Retinal pigment epithelial cell (primary cell): ENCODE results near the gene AKAP8.

Experiments
- DNase-seq: peaks from one replicate; pipeline ENCODE4 v3.0.0-alpha.2; 2010; ENCODE audit warnings: low read depth
- H3K4me3 ChIP-seq: 2 replicates; pipeline ENCODE4 v1.5.1; 2011; ENCODE audit warnings: mild to moderate bottlenecking, low read length, control low read depth, moderate library complexity
- TF ChIP-seq, protein P1 (sequence below): conservative IDR thresholded peaks from 2 replicates; pipeline ENCODE4 v1.5.1; 2011; ENCODE audit warnings: low read depth, low read length, control low read depth, inconsistent platforms

AKAP8 gene

DNA sequence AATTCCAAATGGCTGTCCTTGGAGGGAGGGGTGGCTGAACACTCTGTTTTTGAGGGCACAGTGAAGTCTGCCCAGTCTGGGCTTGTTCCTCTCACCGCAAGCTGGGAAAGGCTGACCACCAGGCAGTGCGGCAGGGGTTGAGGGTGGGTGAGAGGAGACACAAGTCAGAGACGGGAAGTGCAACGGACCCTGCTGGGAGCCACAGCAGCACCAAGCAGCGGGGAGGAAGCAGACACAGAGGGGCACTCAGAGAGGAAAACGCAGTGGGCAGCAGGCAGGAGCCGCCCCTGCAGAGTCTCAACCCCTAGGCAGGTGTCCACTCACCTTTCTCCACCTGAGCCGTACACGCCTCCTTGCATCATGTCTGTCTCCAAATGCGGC, 23.6 kb upstream of the AKAP8 start:
- TF ChIP-seq, protein P1, sequence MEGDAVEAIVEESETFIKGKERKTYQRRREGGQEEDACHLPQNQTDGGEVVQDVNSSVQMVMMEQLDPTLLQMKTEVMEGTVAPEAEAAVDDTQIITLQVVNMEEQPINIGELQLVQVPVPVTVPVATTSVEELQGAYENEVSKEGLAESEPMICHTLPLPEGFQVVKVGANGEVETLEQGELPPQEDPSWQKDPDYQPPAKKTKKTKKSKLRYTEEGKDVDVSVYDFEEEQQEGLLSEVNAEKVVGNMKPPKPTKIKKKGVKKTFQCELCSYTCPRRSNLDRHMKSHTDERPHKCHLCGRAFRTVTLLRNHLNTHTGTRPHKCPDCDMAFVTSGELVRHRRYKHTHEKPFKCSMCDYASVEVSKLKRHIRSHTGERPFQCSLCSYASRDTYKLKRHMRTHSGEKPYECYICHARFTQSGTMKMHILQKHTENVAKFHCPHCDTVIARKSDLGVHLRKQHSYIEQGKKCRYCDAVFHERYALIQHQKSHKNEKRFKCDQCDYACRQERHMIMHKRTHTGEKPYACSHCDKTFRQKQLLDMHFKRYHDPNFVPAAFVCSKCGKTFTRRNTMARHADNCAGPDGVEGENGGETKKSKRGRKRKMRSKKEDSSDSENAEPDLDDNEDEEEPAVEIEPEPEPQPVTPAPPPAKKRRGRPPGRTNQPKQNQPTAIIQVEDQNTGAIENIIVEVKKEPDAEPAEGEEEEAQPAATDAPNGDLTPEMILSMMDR = no peak
- no peak overlapping the region for H3K4me3 ChIP-seq
- DNase-seq = no peak

- no peak for DNase-seq
- TF ChIP-seq, protein P1 = no peak
- H3K4me3 ChIP-seq = no peak overlapping the region
These were observed 23.0 kb upstream of the AKAP8 start for GRCh38 chr19:15402411-15403150.

DNA sequence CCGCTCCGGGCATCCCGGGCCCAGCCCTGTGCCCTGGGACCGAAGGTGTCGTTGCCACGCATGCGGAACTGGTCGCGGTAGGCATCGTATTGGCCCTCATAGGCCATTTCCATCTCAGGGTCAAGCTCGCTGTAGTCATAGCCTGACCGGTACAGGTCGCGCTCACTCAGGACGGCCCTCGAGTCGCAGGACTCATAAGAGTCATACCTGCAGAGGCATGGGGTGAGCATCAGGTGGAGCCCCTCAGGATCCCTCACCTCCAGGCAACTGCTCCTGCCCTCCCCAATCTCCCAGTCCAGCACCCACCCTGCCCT, 21.8 kb upstream of the AKAP8 start:
- no peak overlapping the region for H3K4me3 ChIP-seq
- TF ChIP-seq, protein P1 = no peak
- no peak for DNase-seq

DNA sequence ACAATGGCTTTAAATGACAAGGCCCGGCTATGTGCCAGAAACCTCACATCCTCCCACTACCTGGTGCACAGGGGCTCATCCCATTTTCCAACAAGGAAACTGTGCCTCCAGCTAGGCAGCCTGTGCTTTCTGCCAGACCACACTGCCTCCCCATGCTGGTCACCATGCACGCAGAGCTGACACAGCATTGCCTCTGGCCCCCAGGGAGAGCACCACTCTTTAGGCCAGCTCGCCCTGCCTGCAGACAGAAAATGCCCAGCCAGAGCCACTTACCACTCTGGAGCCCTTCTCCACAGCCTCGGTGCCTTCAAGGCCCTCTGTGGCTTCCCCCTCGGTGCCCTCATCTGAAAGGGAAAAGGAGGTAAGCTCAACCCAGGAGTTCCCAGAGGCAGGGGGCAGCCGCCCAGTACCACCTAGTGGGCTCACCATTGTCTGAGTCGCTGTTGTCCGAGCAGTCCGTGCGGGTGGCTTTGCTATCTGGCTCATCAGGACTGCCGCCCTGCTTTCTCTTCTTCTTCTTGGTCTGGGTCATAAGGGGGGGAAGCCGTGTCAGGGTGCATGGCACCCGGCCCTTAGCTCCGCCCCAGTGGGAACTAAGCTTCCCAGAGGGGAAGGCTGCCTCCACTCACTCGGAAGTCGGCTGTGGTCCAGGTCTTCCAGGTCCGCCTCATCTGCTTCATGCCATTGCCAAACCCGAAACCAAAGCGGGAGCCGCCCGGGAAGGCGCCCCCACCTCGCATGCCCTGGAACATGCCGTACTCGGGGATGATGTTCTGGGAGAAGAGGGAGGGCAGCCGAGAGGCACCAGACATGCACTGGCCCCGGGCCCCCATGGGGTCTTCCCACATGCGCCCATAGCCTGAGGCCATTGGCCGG, 21.2 kb upstream of the AKAP8 start:
- DNase-seq = no peak
- TF ChIP-seq, protein P1 = no peak
- no peak overlapping the region for H3K4me3 ChIP-seq

GRCh38 chr19:15399635-15400034, 20.0 kb upstream of the AKAP8 start:
- TF ChIP-seq, protein P1 = no peak
- H3K4me3 ChIP-seq = no peak overlapping the region
- DNase-seq = no peak

DNA sequence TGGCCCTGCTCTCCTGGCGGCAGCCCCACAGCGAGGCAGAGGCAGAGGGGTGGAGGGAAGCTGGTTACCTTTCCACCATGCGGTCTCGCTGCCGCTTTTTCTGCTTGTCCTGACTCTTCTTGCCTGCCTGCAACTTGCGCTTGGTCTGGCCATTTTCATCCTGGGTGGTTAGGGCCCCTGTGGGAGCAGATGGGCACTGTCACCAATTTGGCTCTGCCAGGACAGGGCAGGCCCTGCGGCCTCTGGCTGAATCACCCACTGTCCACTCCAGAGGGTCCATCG, 19.6 kb upstream of the AKAP8 start:
- H3K4me3 ChIP-seq = no peak overlapping the region
- DNase-seq = no peak
- TF ChIP-seq, protein P1 = no peak
